ENCODE results near the gene KCNA3. TPM values are rescaled to one million over a fixed set of nuclear protein-coding genes. Genes with fewer than 3 reads are reported as not detected.
A peak's percentile ranks its signal among the peaks of the same experiment; 100 is the strongest.

The KCNA3 gene
- total and polyA plus RNA-seq, 9 of the 15 experiments (the other 6 are each of a cell fraction or from before 2014, with no cell fraction given): not detected

DNA sequence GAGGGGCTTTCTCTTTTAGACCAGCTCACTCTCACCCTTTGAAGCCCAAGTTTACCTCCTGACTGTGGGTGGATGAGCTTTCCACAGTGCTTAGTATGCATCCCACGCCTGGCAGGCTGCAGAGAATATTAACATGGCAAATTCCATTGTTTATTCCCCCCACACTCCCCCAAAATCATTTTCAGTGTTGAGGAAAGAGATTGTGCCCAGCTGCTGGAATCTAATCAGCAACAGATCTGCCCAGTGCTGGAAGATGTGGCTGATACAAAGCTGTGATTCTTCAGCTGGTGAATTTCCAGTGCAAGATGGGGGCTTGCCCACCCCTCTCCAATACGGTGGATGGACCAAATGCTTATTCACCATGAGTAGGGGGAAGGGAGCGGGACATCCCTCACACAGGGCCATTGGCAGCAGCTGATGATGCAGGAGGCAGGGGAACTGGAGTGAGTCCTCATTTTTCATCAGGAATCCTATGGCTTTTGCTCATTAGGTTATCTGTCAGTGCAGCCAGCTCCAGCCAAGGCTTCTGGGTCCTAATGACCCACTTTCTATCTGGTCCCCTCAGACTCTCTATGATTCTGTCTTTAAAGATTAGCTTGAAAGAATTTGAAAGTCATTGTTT is 39.7 kb upstream of the KCNA3 start (continued):
- TF ChIP-seq SREBF1 (IDR thresholded peaks at IDR 0.05; ENCODE audit: borderline replicate concordance, low read depth, low read length) (no peak), SMARCC2 (IDR thresholded peaks at IDR 0.05; ENCODE audit: low read depth) (no peak), CBFA2T2 (conservative IDR thresholded peaks at IDR 0.05) (peak; percentile 66), ILK (tag; IDR thresholded peaks at IDR 0.05; ENCODE audit: borderline replicate concordance, low read depth) (no peak), ARID1B (IDR thresholded peaks at IDR 0.05) (peak; percentile 67), SREBF2 (CRISPR knock-in tag; IDR thresholded peaks at IDR 0.05) (no peak), SAP30 (IDR thresholded peaks at IDR 0.05; ENCODE audit: borderline replicate concordance, insufficient read depth, low read depth, low read length, poor library complexity, severe bottlenecking) (no peak), NEUROD1 (IDR thresholded peaks at IDR 0.05; ENCODE audit: borderline replicate concordance, low read depth, low read length, partially characterized antibody) (no peak), TEAD2 (tag; IDR thresholded peaks at IDR 0.05) (no peak), ZNF41 (CRISPR knock-in tag; conservative IDR thresholded peaks at IDR 0.05) (no peak), DPF2 (IDR thresholded peaks at IDR 0.05) (0 out of 2 replicates have a peak, but pooled peaks have one; percentile 14), POLR2A (conservative IDR thresholded peaks at IDR 0.05) (no peak), SMARCA4 (IDR thresholded peaks at IDR 0.05) (peak; percentile 29; the same call in 1 of the 2 replicates), ZNF75A (CRISPR knock-in tag; IDR thresholded peaks at IDR 0.05) (no peak), CBFA2T3 (IDR thresholded peaks at IDR 0.05) (peak; percentile 79)
- TF ChIP-seq, protein P1, sequence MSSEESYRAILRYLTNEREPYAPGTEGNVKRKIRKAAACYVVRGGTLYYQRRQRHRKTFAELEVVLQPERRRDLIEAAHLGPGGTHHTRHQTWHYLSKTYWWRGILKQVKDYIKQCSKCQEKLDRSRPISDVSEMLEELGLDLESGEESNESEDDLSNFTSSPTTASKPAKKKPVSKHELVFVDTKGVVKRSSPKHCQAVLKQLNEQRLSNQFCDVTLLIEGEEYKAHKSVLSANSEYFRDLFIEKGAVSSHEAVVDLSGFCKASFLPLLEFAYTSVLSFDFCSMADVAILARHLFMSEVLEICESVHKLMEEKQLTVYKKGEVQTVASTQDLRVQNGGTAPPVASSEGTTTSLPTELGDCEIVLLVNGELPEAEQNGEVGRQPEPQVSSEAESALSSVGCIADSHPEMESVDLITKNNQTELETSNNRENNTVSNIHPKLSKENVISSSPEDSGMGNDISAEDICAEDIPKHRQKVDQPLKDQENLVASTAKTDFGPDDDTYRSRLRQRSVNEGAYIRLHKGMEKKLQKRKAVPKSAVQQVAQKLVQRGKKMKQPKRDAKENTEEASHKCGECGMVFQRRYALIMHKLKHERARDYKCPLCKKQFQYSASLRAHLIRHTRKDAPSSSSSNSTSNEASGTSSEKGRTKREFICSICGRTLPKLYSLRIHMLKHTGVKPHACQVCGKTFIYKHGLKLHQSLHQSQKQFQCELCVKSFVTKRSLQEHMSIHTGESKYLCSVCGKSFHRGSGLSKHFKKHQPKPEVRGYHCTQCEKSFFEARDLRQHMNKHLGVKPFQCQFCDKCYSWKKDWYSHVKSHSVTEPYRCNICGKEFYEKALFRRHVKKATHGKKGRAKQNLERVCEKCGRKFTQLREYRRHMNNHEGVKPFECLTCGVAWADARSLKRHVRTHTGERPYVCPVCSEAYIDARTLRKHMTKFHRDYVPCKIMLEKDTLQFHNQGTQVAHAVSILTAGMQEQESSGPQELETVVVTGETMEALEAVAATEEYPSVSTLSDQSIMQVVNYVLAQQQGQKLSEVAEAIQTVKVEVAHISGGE (CRISPR knock-in tag; IDR thresholded peaks at IDR 0.05): no peak
- TF ChIP-seq, protein P2, sequence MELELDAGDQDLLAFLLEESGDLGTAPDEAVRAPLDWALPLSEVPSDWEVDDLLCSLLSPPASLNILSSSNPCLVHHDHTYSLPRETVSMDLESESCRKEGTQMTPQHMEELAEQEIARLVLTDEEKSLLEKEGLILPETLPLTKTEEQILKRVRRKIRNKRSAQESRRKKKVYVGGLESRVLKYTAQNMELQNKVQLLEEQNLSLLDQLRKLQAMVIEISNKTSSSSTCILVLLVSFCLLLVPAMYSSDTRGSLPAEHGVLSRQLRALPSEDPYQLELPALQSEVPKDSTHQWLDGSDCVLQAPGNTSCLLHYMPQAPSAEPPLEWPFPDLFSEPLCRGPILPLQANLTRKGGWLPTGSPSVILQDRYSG (tag; conservative IDR thresholded peaks at IDR 0.05; ENCODE audit: low read depth): no peak
- TF ChIP-seq, protein P3, sequence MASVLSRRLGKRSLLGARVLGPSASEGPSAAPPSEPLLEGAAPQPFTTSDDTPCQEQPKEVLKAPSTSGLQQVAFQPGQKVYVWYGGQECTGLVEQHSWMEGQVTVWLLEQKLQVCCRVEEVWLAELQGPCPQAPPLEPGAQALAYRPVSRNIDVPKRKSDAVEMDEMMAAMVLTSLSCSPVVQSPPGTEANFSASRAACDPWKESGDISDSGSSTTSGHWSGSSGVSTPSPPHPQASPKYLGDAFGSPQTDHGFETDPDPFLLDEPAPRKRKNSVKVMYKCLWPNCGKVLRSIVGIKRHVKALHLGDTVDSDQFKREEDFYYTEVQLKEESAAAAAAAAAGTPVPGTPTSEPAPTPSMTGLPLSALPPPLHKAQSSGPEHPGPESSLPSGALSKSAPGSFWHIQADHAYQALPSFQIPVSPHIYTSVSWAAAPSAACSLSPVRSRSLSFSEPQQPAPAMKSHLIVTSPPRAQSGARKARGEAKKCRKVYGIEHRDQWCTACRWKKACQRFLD (CRISPR knock-in tag; IDR thresholded peaks at IDR 0.05): no peak
- TF ChIP-seq, protein P4, sequence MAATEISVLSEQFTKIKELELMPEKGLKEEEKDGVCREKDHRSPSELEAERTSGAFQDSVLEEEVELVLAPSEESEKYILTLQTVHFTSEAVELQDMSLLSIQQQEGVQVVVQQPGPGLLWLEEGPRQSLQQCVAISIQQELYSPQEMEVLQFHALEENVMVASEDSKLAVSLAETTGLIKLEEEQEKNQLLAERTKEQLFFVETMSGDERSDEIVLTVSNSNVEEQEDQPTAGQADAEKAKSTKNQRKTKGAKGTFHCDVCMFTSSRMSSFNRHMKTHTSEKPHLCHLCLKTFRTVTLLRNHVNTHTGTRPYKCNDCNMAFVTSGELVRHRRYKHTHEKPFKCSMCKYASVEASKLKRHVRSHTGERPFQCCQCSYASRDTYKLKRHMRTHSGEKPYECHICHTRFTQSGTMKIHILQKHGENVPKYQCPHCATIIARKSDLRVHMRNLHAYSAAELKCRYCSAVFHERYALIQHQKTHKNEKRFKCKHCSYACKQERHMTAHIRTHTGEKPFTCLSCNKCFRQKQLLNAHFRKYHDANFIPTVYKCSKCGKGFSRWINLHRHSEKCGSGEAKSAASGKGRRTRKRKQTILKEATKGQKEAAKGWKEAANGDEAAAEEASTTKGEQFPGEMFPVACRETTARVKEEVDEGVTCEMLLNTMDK (IDR thresholded peaks at IDR 0.05; ENCODE audit: borderline replicate concordance, insufficient read depth, low read depth, low read length, poor library complexity, severe bottlenecking): no peak
